Measurements from ENCODE around the gene ZNF277.

The ZNF277 gene

GRCh38 chr7:112173568-112173905, 33.0 kb upstream of the ZNF277 start:
- no peak overlapping the region for H3K4me3 ChIP-seq (ENCODE audit: low read depth, low read length)
- no peak for TF ChIP-seq CTCF (IDR thresholded peaks at IDR 0.05; ENCODE audit: borderline replicate concordance, insufficient read depth, low read depth, low read length)

- no peak for TF ChIP-seq CTCF (IDR thresholded peaks at IDR 0.05; ENCODE audit: borderline replicate concordance, insufficient read depth, low read depth, low read length)
- H3K4me3 ChIP-seq (ENCODE audit: low read depth, low read length), result no peak overlapping the region
Measured at GRCh38 chr7:112174192-112174591, 32.3 kb upstream of the ZNF277 start.

- TF ChIP-seq CTCF (IDR thresholded peaks at IDR 0.05; ENCODE audit: borderline replicate concordance, insufficient read depth, low read depth, low read length), result no peak
- no peak overlapping the region for H3K4me3 ChIP-seq (ENCODE audit: low read depth, low read length)
Measured at GRCh38 chr7:112176241-112176640, 30.3 kb upstream of the ZNF277 start.

- no peak overlapping the region for H3K4me3 ChIP-seq (ENCODE audit: low read depth, low read length)
- no peak for TF ChIP-seq CTCF (IDR thresholded peaks at IDR 0.05; ENCODE audit: borderline replicate concordance, insufficient read depth, low read depth, low read length)
Measured at GRCh38 chr7:112176693-112177415, 29.6 kb upstream of the ZNF277 start.

GRCh38 chr7:112180223-112180622, 26.3 kb upstream of the ZNF277 start:
- TF ChIP-seq CTCF (IDR thresholded peaks at IDR 0.05; ENCODE audit: borderline replicate concordance, insufficient read depth, low read depth, low read length), result no peak
- H3K4me3 ChIP-seq (ENCODE audit: low read depth, low read length), result no peak overlapping the region

GRCh38 chr7:112182749-112183148, 23.7 kb upstream of the ZNF277 start:
- TF ChIP-seq CTCF (IDR thresholded peaks at IDR 0.05; ENCODE audit: borderline replicate concordance, insufficient read depth, low read depth, low read length), result no peak
- H3K4me3 ChIP-seq (ENCODE audit: low read depth, low read length), result no peak overlapping the region

- TF ChIP-seq CTCF (IDR thresholded peaks at IDR 0.05; ENCODE audit: borderline replicate concordance, insufficient read depth, low read depth, low read length), result no peak
Measured at GRCh38 chr7:112183266-112183665, 23.2 kb upstream of the ZNF277 start.

More at GRCh38 chr7:112183266-112183665, 23.2 kb upstream of the ZNF277 start:
- H3K4me3 ChIP-seq (ENCODE audit: low read depth, low read length), result no peak overlapping the region
